NCI-H748 treated with DMSO at 0.1 percent for 48 hours (cell line): ENCODE results near the gene SORCS2.

Experiments
- DNase-seq: peaks from one replicate; lab custom pipeline; 2025; lab: John Stamatoyannopoulos, UW

SORCS2 gene

DNA sequence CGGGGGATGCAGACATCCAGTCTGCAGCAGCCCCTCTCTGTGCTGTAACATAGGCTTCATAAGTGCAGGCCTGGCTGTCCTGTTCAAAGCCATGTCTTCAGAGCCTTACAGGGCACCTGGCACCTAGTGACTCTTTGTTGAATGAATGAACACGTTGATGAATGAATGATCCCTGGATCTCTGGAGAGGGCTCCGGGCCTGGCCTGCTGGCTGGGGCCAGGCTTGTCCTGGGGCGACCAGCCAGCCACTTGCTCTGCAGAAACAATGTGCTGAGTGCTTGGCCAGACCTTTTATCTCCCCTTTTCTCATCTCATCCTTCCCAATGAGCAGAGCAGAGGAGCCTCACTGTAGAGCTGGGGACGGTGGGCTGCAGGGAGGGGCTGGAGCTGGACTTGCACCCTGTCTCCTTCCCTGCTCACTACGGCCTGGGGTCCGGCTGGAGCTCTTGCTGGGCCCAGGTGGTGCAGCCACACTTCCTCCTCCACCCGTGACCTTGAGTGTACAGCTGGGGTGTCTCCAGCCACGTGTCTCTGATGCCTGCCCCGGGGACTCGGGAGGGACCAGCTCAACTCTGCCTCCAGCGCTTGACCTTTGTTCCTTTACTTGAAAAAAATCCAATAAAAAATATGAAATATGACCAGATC, 164.5 kb downstream of the SORCS2 start:
- no peak for DNase-seq

DNA sequence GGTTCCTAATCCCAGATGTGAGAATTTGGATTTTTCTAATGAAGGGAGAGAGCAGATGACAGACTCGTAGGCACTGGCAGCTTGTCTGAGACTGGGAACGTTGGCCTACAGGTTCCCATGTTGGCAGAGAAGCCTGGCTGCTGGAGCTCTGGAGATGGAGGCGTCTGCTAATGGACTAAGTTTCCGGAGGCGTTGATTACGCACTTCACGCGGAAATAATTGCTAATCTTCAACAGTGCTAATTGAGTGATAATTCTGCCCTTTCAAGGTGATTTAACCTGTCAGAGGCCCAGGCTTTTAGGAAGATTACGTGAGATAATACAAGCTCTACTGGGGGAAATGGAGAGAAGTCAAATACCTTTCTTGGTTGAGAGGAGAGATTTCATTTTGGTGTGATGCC, 165.0 kb downstream of the SORCS2 start:
- DNase-seq: no peak

DNA sequence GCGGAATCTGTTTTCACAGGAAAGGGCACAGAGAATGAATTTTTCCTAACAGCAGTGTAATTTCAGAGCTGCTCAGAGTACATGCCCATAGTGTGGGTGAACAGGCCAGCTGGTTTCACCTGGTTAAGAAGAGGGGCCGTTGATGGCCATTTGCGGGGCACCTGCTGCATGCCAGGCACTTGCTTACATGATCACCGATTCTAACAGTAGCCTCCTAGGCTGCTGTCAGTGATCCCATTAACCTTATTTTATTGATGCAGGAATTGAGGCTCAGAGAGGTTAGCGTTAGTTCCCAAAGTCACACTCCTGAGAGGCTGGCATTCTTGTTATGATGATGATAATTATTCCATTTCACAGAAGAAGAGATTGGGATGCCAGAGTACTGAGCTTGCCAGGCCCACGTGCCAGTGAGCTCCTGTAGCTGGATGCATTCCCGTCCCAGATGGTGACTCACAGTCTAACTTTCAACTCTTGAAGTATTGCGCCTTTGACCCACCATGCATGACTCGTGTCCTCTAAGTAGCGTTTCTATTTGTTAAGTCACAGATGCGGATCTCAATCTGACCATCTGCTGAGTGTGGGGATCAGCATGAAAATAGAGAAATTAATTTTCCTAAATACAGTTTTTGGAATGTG, 165.9 kb downstream of the SORCS2 start:
- no peak for DNase-seq

DNA sequence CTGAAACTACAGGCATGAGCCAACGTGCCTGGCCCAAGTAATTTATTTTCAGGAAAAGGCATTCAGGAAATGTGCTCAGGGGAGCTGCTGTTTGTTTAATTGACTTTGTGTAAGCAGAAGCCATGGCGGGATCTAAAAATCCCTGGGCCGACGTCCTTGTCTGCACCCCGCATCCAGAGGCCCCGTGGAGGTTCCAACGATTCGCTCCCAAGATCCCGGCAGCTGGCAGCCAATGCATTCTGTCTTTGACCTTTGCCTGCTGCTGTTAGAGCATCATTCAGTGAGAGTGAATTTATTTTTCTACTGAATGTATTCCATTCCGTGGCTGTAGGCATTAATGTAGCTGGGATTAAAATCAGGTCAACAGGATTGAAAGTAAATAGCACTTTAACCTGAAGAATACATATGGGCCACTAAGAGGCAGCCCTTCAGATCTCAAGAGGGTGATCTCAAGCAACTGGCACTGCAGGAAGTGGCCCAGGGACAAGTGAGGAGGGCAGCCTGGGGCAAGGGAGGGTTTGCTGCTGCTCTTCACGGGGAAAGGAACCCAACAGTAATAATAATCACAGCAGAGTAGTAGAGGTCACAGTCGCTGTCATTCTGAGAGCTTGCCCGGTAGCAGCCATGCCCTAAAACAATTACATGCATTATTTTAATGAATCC, 167.2 kb downstream of the SORCS2 start:
- peak; percentile 9 for DNase-seq

DNA sequence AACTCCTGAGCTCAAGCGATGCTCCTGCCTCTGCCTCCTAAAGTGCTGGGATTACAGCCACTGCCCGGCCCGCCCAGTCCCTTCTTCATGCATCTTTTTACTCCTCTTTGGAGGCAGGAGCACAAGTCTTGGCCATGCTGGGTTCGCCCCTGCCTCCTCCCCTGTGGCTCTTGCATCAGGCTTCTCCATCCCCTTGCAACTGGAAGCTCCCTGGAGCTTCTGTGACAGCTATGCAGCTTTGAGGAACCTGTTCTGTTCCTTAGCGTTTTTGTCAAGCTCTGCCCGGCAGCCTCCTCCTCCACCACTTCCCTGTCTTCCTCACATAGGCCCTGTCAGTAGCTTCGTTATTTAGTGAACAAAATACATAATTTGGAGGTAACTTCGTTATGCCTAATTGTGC, 168.5 kb downstream of the SORCS2 start:
- no peak for DNase-seq

DNA sequence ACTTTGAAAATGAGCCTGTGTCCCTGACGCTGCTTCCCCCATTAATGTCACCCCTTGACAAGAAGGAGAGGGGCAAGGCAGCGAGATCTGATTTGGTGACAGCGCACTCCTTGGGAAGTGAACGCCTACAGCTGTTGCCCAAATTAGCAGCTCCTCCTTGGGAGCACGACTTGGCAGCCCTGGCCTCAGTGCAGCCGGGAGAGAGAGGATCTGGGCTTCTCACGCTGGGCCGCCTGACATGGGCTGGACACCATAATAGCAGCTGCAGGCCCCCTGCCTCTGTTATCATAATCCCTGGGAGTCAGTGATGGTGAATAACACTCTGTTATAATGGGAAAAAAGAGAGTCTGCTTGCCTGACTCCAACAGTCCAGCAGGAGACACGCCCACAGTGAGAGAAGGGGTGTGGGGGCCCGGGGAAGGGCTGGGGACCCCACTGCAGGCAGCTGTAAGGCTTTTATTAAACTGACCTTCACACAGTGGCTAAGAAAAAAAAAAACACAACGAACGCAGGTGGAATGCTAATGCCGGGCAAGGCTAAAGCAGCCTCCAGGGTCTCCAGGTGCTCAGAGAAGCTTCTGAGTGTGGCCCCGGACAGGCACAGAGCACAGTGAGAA, 169.1 kb downstream of the SORCS2 start:
- DNase-seq: no peak

DNA sequence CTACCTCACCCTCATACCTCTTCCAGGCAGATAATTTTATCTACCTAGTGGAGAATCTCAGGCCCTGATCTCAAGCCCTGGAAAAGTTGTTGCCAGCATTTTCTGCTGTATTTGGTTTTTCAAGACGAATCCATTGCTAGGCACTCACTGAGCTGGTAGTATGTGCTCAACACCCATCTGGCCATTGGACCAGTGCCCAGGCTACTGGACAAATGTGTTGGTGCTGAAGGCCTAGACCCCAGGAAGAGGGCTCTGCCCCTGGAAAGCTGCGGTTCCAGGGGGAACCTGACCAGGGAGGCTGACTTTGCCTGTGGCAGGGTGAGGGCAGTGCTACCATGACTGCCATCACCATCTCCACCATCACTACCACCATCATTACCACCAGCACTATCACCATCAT, 170.0 kb downstream of the SORCS2 start:
- DNase-seq: no peak

DNA sequence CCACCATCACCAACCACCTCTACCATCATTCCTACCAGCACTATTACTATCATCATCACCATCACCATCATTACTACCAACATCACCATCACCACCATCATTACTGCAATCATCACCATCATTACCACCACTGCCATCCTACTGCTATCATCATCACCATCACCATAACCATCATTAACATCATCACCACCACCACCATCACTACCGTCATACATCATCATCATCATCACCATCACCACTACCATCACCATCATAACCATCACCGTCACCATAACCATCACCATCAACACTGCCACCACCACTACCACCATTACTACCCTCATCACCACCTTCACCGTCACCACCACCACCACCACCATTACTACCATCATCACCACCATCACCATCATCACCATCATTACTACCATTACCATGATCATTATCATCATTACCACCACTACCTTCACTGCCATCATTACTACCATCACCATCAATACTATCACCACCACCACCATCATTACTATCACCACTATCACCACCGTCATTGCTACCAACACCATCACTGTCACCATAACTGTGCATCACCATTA, 170.6 kb downstream of the SORCS2 start:
- DNase-seq: no peak

DNA sequence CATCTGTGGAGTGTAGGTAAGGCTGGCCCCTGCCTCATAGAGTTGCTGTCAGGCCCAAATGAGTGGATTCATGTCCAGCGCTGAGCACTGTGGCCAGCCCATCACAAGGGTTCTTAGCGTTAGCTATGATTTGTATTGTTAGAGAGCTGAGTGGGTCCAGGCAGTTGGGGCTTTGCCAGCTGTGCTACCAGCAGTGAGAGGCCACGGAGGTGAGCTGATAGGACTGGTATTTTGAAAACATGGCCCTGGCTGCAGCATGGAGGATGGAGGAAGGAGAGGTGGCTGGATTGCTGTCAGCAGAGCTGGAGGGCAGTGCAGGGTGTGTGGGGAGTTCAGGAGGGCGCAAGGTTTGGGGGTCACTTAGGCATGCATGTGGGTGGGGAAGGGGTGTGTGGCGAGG, 172.6 kb downstream of the SORCS2 start:
- peak; percentile 9 for DNase-seq

DNA sequence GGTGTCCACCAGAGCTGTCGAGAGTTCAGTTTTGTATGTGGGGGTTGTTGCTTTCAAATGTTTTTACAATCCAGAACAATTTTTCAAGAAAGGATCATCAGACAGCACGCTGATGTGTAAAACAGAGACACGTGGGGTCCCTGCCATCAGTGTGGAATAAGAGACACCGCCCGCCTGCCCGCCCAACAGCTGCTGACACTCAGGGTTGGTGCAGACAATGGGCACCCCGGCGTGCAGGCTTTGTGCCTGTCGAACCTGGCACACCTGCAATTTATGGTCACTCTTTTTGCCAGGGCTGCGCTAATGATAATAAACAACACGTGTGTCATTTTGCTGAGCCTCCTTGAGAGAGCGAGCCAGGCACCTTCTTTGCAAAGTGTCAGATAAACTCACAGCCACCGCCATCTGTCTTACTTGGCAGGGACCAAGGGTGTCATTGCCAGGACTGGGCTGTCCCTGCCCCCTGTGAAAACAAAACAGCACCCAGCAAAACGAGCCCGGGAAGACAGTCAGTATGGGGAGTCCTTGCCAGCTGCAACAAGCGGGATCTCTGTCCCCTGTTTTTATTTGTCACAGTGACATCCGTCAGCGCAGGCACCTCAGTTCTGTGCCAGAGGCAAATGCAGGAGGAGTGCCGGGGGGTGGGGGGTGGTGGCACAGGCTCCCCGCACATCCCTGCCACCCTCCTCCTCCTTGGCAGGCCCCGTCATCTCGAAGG, 173.3 kb downstream of the SORCS2 start:
- DNase-seq: peak; percentile 81

DNA sequence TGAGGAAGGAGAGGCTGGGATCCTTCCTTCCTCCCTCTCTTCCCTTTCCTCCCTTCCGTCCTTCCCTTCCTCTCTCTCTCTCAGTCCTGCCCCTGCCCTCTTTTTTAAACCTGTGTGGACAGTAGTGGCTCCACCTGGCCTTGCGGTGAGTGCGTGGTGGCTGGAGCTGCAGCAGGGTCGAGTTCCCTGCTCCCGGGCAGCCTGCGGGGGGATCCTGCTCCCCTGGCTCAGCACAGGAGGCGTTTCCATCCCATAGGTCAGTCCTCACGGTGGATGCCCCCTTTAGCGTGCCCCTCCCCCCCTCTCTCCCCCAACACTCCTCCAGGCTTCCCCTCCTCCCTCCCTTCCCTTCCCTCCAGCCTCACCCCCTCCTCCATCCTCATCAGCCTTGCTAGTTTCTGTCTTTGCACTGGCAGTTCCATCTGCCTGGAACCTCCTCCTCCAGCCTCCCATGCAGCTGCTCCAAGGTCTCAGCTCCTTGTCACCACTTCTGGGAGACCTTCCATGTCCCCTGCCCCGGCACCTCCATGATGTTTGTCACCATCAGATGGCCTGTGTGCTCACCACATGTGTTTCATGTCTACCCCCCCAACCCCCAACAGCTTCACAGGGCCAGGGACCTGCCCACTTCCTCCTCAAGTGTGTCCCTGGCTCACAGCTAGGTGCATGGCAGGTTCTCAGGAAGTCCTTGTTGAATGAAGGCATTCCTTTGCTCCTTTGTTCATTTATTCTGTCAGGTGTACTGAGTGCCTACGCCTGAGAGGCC, 174.0 kb downstream of the SORCS2 start:
- no peak for DNase-seq

DNA sequence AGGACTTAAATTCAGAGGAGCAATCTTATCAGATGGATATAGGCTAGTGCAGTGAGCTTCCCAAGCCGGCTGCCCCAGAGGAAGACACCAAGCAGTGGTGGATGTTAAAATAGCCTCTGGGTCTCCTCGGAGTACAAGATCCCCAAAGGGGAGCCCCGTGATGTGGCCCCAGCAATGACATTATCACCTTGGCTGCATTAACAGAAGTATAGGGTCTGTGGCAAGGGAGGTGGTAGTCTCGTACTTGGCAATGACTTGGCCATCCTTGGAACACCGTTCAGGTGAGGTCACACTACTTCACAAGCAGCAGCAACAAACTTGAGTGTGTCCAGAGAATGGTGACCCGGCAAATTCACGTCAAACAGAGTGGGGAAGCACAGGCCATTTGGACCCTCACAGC, 174.6 kb downstream of the SORCS2 start:
- DNase-seq: no peak

DNA sequence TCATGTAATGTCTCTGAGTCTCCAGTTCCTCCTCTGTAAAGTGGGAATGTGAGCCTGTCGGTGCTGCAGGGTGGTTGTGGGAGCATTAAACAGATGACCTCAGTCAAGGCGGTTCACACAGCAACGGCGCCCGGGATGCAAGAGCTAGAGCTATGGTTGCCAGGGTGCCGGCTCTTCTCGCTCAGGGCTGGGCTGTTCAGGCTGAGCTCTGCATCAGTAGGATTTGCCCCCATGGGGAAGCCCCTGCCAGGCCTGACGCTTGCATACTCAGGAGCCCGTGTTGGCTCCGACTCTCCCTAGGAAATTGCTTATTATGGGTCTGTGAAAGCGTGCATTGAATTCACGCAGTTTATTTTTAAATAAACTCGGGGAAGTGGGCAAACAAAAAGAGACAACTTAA, 175.1 kb downstream of the SORCS2 start:
- DNase-seq: no peak

DNA sequence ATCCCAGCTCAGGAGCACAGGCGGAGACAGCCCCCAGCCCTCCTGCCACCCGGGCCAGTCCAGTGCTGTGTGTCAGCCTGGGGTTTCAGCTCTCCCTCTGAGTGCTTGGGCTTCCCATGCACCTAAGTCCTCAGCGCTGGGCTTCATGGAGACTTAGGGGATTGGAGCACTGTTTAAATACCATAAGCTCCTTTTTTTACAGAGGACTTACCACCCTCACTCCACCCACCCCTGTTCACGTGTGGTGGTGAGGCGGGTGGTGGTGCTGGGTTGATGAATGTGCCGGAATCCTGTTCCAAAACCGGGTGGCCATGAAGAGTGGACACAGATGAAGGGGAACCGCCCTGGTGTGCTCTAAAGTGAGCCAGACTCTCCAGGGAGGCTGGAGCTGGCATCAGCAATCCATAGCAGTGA, 175.5 kb downstream of the SORCS2 start:
- no peak for DNase-seq

DNA sequence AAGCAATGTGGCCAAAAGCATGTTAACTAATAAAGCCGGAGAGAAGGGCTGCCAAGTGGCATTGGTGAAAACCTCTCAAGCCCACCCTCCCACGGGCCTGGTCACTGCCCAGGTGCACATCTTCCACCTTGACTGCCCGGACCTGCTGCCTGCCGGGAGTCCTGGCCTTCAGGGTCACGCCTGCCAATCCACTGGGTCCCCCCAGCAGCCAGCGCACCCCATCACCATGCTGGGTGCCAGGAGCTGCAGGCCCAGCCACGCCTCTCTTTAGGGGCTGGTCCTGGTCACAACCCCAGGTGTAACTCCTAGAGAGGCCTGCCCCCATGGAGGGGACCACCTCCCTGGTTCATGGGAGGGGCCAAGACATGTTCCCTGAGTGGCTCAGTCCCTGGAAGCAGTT, 176.0 kb downstream of the SORCS2 start:
- DNase-seq: no peak

DNA sequence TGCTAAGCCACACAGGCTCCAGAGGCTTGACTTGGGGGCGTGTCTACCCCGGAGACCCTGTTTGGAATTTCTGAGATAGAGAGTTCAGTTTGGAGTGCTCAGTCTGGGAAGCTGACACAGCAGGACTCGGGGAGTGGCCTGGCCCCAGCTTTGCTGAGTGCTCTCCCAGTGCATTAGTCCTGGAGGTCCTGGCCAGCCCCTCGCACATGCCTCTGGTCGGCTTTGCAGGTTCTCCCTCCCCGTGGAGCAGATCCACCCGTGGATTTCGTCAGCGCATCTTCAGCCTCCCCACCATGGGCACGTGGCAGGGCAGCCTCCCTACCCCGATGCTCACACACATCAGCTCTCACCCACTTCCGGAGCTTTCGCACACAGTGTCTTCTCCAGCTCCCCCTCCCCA, 177.2 kb downstream of the SORCS2 start:
- DNase-seq: no peak

DNA sequence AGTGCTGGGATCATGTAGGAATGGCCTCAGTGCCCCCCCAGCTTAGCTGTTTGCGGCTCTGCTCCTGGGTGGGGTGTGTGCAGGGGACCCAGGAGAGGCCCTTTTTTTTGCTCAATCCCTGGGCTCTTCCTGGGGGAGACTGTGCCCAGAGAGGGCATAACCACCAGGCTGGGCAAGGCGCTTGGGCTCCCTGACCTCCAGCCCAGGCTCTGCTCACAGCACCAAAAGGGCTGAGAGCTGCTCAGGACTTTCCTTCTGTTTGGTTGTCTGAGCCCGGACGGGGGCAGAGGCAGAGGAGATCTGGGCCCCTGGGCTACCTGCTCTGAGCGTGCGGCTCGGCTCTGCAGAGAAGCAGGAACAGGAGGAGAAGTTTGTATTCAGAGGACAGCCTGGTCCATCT, 177.7 kb downstream of the SORCS2 start:
- no peak for DNase-seq

DNA sequence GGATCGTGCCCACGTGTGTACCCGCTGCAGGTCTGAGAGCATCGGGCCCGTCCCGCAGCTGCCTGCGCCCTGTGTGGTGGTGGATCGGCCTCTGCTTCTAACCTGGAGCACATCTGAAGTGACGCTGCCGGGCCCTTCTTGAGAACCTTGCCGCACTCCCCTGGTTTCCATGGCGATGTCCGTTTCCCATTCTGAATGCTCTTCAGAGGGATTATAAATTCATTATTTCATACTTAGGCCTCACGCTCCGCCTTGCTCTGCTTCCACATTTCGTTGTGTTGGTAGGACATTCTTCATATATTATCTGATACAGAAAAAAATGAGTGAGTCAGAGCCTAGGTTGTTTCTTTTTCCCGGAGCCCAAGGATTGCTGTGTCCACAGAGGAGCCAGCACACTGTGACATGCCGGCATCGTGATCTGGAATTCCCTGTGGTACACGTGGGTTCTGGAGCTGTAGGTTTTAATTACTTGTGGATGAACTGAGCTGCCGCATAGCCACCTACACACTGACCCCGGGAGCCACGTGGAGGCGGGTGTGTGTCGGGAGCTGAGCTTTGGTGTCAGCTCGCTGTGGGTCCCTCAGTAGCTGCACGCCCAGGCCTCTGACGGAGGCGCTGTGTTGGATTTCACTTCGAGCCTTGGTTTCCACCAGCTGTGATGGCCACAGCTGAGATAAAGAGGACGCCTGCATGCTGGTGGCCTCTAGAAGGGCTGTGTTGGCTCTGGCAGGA, 179.0 kb downstream of the SORCS2 start:
- DNase-seq: no peak

DNA sequence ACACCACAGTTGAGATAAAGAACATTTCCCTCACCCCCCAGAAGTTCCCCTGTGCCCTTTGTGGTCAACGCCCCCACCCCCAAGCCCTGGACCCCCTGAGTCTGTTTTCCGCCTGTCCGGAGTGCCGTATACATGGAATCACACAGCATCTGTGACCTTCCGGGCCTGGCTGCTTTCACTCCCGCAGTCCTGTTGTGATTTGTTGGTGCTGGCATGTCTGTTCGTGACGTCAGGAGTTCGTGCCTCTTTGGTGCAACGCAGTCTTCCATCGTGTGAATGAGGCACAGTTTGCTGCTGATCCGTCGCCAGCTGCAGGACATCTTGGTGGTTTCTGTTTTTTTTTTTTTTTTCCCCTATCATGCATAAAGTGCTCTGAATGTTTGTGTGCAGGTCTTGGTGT, 180.3 kb downstream of the SORCS2 start:
- DNase-seq: no peak

DNA sequence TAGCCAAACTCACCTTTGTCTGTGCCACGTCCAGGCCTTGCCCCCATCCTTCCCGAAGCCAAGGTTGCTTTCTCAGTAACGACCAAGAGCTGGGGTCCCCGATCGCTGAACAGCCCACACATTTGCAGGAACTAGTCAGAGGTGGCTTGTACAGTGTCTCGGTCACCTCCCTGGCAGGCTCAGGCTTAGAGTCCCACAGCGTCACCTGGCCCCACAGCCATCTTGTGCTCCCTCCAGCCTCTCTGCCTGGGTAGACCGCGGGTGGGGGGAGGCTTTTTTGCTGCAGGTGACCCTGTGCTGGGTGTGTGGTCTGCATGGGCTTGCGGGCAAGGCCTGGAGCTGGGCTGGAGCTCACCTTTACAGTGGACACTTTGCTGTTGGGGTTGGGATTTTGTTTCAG, 182.2 kb downstream of the SORCS2 start:
- no peak for DNase-seq

DNA sequence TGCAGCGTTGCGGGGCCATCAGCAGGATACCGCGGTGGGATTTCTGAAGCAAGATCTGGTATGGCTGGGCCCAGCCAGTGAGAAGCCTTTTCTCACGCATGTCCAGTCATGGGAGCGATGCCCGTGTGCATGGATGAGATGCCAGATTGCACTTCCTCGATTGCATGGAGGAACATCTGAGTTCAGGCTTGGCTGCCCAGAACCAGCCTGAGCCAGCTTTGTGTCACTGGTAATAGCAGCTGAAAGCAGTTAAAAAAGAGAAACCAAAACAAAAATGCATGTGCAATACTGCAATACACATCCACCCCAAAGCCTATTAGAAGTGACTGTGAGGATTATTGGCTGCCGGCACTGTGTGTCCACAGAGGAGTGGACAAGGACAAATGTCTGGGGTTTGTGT, 183.1 kb downstream of the SORCS2 start:
- no peak for DNase-seq
